Measurements from ENCODE around the gene PNCK.

DNA sequence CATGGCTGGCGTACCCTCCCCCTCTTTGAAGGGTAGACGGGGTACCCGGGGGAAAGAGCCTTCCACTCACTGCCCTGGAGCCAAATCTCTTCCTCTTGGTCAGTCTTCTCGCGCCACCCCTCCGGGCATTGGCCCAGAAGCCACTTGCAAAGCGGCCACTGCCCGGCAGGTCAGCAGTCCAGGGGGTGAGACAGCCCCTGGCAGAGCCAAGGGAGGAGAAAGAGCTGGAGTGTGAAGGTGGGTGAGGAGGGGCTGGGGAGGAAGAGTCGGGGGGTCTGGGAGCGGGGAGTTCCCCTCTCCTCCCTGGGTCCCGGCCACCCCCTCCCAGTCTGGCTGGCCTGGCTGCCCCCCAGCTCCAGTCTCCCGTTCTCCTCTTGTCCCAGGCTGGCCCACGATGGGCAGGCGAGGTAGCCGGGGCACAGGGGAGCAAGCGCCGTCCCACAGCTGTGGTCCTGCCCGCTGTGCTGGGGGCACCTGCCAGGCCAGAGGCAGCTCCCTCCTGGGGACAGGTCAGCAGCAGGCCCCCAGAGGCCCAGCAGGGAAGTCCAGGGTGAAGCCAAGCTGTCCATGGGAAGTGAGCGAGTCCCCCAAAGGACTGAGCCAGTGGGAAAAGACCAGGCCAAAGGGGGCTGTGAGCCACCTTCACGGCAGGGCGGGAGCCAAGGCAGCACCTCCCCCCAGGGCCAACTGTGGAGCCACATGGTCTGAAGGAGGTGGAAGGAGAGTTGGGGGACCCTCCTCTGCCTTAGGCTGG is 48.2 kb downstream of the PNCK start:
- TF ChIP-seq YY1 (IDR thresholded peaks at IDR 0.05; ENCODE audit: insufficient read depth, insufficient read length) (no peak), SUZ12 (IDR thresholded peaks at IDR 0.05; ENCODE audit: extremely low read depth, insufficient read depth, insufficient read length) (no peak), ZNF274 (IDR thresholded peaks at IDR 0.05; ENCODE audit: low read depth, low read length) (no peak)

All from NT2/D1 (cell line).